ENCODE results near the gene LRIG1. TPM values are rescaled to one million over a fixed set of nuclear protein-coding genes. Genes with fewer than 3 reads are reported as not detected.
A peak's percentile ranks its signal among the peaks of the same experiment; 100 is the strongest.

Gene LRIG1
- total RNA-seq, 1 donor, result 14.1 TPM

DNA sequence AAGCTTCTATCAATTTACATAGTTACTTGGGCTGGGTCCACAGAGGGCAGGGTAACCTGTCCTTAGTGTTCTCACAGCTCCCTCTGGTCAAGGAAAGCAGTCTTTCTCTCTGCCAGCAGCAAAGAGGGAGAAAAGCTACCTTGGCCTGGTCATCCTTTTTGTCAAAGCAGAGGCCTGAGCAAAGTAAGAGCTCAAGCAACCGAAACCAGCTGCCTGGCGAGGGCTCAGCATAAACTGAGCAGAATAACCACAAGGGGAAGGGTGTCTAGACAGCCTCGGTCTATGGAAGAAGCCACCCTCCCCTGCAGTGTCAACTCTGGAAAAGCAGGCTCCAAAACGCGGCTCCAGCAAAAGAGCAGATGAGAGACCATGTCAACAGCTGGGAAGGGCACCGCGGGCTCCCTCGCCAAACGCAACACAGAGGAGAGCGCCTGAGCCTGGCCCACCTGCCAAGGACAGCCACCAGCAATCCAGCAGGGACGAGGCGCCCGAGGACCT lies 17.4 kb downstream of the LRIG1 start:
- Histone ChIP-seq H3K9me3 (ENCODE audit: low read depth, low read length) (no peaks in the 10 kb centered on the region), H3K27ac (ENCODE audit: low read depth, low read length) (peak overlapping the region; percentile 40), H3K4me3 (ENCODE audit: insufficient read depth, low read length) (no peak overlapping the region), H3K27me3 (ENCODE audit: insufficient read depth, low read length) (no peaks in the 10 kb centered on the region), H2AFZ (ENCODE audit: low read length) (peak overlapping the region; percentile 30), H3K79me2 (ENCODE audit: insufficient read depth, low read length) (peaks cover 5% of the 10 kb centered on the region), H4K20me1 (ENCODE audit: insufficient read depth, low read length) (peaks cover 3% of the 10 kb centered on the region), H3K4me2 (ENCODE audit: insufficient read depth, low read length) (peak overlapping the region; percentile 25), H3K4me1 (ENCODE audit: insufficient read depth, low read length) (peaks cover 22% of the 10 kb centered on the region), H3K36me3 (ENCODE audit: insufficient read depth, low read length) (no peaks in the 10 kb centered on the region)
- DNase-seq (ENCODE audit: insufficient read length, low spot score, missing footprints), result no peak
- TF ChIP-seq, protein P1, sequence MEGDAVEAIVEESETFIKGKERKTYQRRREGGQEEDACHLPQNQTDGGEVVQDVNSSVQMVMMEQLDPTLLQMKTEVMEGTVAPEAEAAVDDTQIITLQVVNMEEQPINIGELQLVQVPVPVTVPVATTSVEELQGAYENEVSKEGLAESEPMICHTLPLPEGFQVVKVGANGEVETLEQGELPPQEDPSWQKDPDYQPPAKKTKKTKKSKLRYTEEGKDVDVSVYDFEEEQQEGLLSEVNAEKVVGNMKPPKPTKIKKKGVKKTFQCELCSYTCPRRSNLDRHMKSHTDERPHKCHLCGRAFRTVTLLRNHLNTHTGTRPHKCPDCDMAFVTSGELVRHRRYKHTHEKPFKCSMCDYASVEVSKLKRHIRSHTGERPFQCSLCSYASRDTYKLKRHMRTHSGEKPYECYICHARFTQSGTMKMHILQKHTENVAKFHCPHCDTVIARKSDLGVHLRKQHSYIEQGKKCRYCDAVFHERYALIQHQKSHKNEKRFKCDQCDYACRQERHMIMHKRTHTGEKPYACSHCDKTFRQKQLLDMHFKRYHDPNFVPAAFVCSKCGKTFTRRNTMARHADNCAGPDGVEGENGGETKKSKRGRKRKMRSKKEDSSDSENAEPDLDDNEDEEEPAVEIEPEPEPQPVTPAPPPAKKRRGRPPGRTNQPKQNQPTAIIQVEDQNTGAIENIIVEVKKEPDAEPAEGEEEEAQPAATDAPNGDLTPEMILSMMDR (IDR thresholded peaks at IDR 0.05; ENCODE audit: extremely low read depth, low read depth, low read length), result no peak

DNA sequence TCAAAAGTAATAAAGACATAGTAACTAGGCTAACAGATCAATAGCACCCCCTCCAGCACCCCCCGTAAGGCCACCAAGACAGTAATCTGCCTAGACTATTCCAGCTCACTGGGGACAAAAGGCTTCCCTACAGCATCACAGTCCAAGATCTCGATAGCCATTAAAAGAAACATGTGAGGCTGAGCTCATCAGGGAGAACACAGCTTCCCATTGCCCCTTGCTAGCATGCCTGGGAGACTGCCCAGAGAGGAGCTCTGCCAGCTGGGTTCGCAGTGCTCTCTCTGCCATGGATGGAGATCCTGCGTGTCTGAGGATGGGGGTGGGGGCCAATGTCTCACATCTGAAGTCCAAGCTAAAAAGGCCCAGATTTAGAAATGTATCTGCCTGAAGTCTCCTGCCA lies 17.8 kb downstream of the LRIG1 start:
- Histone ChIP-seq H3K4me3 (ENCODE audit: insufficient read depth, low read length) (no peak overlapping the region), H3K27ac (ENCODE audit: low read depth, low read length) (peak overlapping the region; percentile 40), H3K4me2 (ENCODE audit: insufficient read depth, low read length) (peak overlapping the region; percentile 25), H3K27me3 (ENCODE audit: insufficient read depth, low read length) (no peaks in the 10 kb centered on the region), H3K36me3 (ENCODE audit: insufficient read depth, low read length) (no peaks in the 10 kb centered on the region), H2AFZ (ENCODE audit: low read length) (peak overlapping the region; percentile 30), H3K4me1 (ENCODE audit: insufficient read depth, low read length) (peaks cover 22% of the 10 kb centered on the region), H3K9me3 (ENCODE audit: low read depth, low read length) (no peaks in the 10 kb centered on the region), H4K20me1 (ENCODE audit: insufficient read depth, low read length) (peaks cover 3% of the 10 kb centered on the region), H3K79me2 (ENCODE audit: insufficient read depth, low read length) (peaks cover 5% of the 10 kb centered on the region)
- peak; percentile 92 for DNase-seq (ENCODE audit: insufficient read length, low spot score, missing footprints)
- TF ChIP-seq, protein P1 (IDR thresholded peaks at IDR 0.05; ENCODE audit: extremely low read depth, low read depth, low read length), result no peak

DNA sequence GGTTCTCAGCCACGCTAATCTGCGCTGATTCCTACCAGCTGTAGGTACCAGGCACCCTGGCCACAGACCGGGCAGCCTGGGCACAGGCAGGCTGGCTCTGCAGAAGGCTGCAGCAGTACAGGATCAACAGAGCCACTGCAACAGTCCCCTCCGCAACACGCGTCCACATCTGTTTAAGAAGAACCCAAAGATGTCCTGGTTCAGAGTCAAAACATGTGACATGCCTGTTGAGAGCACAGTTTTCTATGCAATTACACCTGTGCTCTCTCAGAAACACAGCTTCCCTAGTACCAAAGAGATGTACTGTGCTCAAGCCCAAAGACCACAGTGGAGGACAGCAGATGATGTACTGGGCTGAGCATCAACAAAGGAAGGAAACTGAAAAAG lies 18.8 kb downstream of the LRIG1 start:
- Histone ChIP-seq H3K4me2 (ENCODE audit: insufficient read depth, low read length) (no peak overlapping the region), H3K9me3 (ENCODE audit: low read depth, low read length) (no peaks in the 10 kb centered on the region), H3K27ac (ENCODE audit: low read depth, low read length) (no peak overlapping the region), H3K36me3 (ENCODE audit: insufficient read depth, low read length) (no peaks in the 10 kb centered on the region), H4K20me1 (ENCODE audit: insufficient read depth, low read length) (peaks cover 3% of the 10 kb centered on the region), H3K79me2 (ENCODE audit: insufficient read depth, low read length) (peaks cover 5% of the 10 kb centered on the region), H3K27me3 (ENCODE audit: insufficient read depth, low read length) (no peaks in the 10 kb centered on the region), H3K4me1 (ENCODE audit: insufficient read depth, low read length) (peaks cover 22% of the 10 kb centered on the region), H3K4me3 (ENCODE audit: insufficient read depth, low read length) (no peak overlapping the region), H2AFZ (ENCODE audit: low read length) (no peak overlapping the region)
- TF ChIP-seq, protein P1 (IDR thresholded peaks at IDR 0.05; ENCODE audit: extremely low read depth, low read depth, low read length), result no peak
- DNase-seq (ENCODE audit: insufficient read length, low spot score, missing footprints), result no peak

DNA sequence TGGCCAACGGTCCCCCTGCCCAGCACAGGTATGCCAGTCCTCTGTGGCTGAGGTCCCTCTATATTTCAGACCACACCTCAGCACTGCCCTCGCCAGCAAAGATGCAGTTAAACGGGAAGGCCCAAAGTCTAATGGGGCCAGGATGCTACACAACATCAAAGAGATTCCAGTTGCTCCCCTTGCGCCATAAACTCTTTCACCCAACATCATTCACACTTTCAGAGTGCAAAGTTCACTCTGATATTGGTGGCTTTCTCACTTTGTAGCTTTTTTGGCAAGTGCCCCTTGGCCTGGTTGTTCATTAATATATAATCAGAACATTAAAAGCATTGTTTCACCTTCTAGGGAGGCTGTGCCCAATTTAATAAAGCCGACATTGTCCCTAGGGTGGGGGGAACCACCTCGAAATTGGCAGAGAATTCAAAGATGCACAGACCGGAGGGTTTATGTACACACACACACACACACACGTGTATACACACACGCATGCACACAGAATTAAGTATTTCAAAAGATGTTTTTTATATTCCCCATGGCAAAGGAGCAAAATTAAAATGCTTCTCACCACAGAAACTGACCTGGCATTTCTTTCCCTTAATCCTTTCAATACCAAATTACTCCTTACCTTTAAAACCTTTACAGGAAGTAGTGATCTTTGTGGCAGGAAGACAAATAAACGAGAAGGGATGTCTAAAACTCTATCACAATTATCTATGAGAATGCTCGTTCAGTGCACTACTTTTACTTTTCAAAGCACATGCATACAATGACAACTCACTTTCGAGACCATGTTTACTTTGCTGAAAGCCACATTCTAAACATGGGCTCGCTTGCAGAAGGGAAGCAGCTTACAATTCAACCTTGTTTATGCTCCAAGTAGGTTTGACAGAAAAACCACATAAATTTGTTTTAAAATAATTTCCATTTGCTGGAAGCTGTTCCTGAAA lies 19.5 kb downstream of the LRIG1 start:
- TF ChIP-seq, protein P1 (IDR thresholded peaks at IDR 0.05; ENCODE audit: extremely low read depth, low read depth, low read length), result no peak
- Histone ChIP-seq H3K4me2 (ENCODE audit: insufficient read depth, low read length) (no peak overlapping the region), H3K4me1 (ENCODE audit: insufficient read depth, low read length) (peaks cover 18% of the 10 kb centered on the region), H2AFZ (ENCODE audit: low read length) (no peak overlapping the region), H3K36me3 (ENCODE audit: insufficient read depth, low read length) (no peaks in the 10 kb centered on the region), H3K27me3 (ENCODE audit: insufficient read depth, low read length) (no peaks in the 10 kb centered on the region), H3K9me3 (ENCODE audit: low read depth, low read length) (no peaks in the 10 kb centered on the region), H3K4me3 (ENCODE audit: insufficient read depth, low read length) (no peak overlapping the region), H3K27ac (ENCODE audit: low read depth, low read length) (no peak overlapping the region), H4K20me1 (ENCODE audit: insufficient read depth, low read length) (peaks cover 2% of the 10 kb centered on the region), H3K79me2 (ENCODE audit: insufficient read depth, low read length) (peaks cover 5% of the 10 kb centered on the region)
- DNase-seq (ENCODE audit: insufficient read length, low spot score, missing footprints), result no peak

Data from osteoblast (primary cell).